Heart left ventricle (tissue), 16 donors: ENCODE results near the gene SOHLH2. TPM values are rescaled to one million over a fixed set of nuclear protein-coding genes. Genes with fewer than 3 reads are reported as not detected.

Experiments used
- ATAC-seq, 4 donors: fragments of 200-7000 bp; cut with Tn5 transposase; one replicate each; pipeline ENCODE4 v1.9.1; 2020 to 2022; ENCODE audit warnings: moderate library complexity in 4 of 4, mild to moderate bottlenecking in 3 of 4, moderate number of reproducible peaks in 1 of 4
- DNase-seq, 5 donors: peaks; one replicate each; pipeline ENCODE4 v3.0.0-alpha.2; 2020
- H3K27ac ChIP-seq, 12 donors: fragments of 200-600 bp; sonication (generic) in 4 of 12; one replicate each; pipeline versions ENCODE4 v1.5.0 to v1.8.0; 2016 to 2022; ENCODE audit warnings: mild to moderate bottlenecking in 2 of 12
- H3K27me3 ChIP-seq, 9 donors: fragments of 200-600 bp; sonication (generic) in 2 of 9; one replicate each; pipeline versions ENCODE4 v1.5.1 to v1.8.0; 2016 to 2022; ENCODE audit warnings: mild to moderate bottlenecking in 3 of 9
- H3K36me3 ChIP-seq, 9 donors: fragments of 200-600 bp; sonication (generic) in 2 of 9; one replicate each; pipeline versions ENCODE4 v1.5.0 to v1.8.0; 2018 to 2022; ENCODE audit warnings: mild to moderate bottlenecking in 2 of 9
- H3K4me1 ChIP-seq, 12 donors: fragments of 200-600 bp; sonication (generic) in 4 of 12; one replicate each; pipeline versions ENCODE4 v1.5.0 to v1.8.0; 2016 to 2022; ENCODE audit warnings: mild to moderate bottlenecking in 3 of 12
- H3K4me3 ChIP-seq, 12 donors: fragments of 200-600 bp; sonication (generic) in 4 of 12; one replicate each; pipeline versions ENCODE4 v1.5.0 to v1.8.0; 2017 to 2022; ENCODE audit warnings: mild to moderate bottlenecking in 9 of 12, moderate library complexity in 4 of 12
- H3K9me3 ChIP-seq, 12 donors: fragments of 200-600 bp; sonication (generic) in 4 of 12; one replicate each; pipeline versions ENCODE4 v1.5.0 to v1.8.0; 2016 to 2022; ENCODE audit warnings: mild to moderate bottlenecking in 1 of 12
- POLR2A ChIP-seq, 2 donors: fragments of 450-650 bp; IDR thresholded peaks; one replicate each; pipeline ENCODE4 v1.6.1; 2017; ENCODE audit warnings: antibody characterized with exemption in 2 of 2, mild to moderate bottlenecking in 2 of 2, moderate library complexity in 2 of 2
- WGBS, 4 donors: extraction: QIAGEN DNeasy Blood & Tissue Kit in 2 of 4; methylation state at CpG; one replicate each; pipeline versions ENCODE4 v1.1.5 to v1.1.7; 2013 to 2018; 5-methylcytosine and 5-hydroxymethylcytosine counted together
- intact Hi-C, 10 donors: fragments of 100-400 bp; cut with DNase I; formaldehyde crosslinking; loops; one replicate each; pipeline versions ENCODE4 v1.11.1 to v1.14.2; 2022
- polyA plus RNA-seq, 2 donors: library from polyadenylated mRNA; stranded (reverse); fragments of 200-250 nt; gene quantifications; one replicate each; pipeline ENCODE4 v1.2.3, GENCODE V29; 2013
- total RNA-seq, 9 donors: library from RNA; depleted of rRNA in 2 of 9; stranded (reverse); fragments of >200 nt in 2 of 9; fragmentation: NEBNext Ultra II Directional in 3 of 9; extraction: Animal tissue kit (Norgen Biotek cat#: 25700) in 3 of 9; gene quantifications; one replicate each; pipeline versions ENCODE4 v1.1.0 to v1.2.4, GENCODE V29; 2016 to 2023
- TF ChIP-seq, protein P1 (sequence below), 12 donors: fragments of 200-600 bp; sonication (generic) in 4 of 12; IDR thresholded peaks; one replicate each; pipeline versions ENCODE4 v1.5.0 to v1.8.0; 2018 to 2022; ENCODE audit warnings: antibody characterized with exemption in 12 of 12, mild to moderate bottlenecking in 5 of 12
- donor health status: ischemic (EF 13 %, LVEDD 7.1; RV severe dilation, severe dysfunction).
- donor health status: healthy with polysubstance abuse.
- donor health status: DM: no; HTN: yes; CAD: no.
- donor health status: DM: no; HTN: no; CAD: no.
- donor health status: ischemic (EF 25% LVEDD 6.9; RV normal size, moderate dysfunction).
- donor health status: ischemic (EF 25% LVEDD 5.7; RV mildly dilated, moderate dysfunction).
- donor health status: healthy.
- donor health status: DM: yes; HTN: yes; CAD: no.
- donor health status: ischemic (EF 35%, LVEDD 5.7; RV mildly dilated, moderate dysfunction).
- donor health status: nonischemic (EF 11% LVEDD 7.7; RV severe dilation, severe dysfunction).
- donor health status: DM: yes; HTN: yes; CAD: no.
- donor health status: PGD.
- donor health status: ischemic (EF 29% LVEDD 5.4; RV normal size, mild dysfunction).
- donor health status: nonischemic (EF 23%, LVEDD 6.1; RV moderate dilation, normal function).

Gene SOHLH2
- total and polyA plus RNA-seq, 11 donors = 0.15 to 2.9 (median 0.68) TPM; not detected in 4

GRCh38 chr13:36259361-36260137, 45.2 kb upstream of the SOHLH2 start:
- no peak overlapping the region for H3K27ac ChIP-seq
- no peaks in the 10 kb centered on the region for H3K36me3 ChIP-seq
- ATAC-seq = no peak
- TF ChIP-seq, protein P1, sequence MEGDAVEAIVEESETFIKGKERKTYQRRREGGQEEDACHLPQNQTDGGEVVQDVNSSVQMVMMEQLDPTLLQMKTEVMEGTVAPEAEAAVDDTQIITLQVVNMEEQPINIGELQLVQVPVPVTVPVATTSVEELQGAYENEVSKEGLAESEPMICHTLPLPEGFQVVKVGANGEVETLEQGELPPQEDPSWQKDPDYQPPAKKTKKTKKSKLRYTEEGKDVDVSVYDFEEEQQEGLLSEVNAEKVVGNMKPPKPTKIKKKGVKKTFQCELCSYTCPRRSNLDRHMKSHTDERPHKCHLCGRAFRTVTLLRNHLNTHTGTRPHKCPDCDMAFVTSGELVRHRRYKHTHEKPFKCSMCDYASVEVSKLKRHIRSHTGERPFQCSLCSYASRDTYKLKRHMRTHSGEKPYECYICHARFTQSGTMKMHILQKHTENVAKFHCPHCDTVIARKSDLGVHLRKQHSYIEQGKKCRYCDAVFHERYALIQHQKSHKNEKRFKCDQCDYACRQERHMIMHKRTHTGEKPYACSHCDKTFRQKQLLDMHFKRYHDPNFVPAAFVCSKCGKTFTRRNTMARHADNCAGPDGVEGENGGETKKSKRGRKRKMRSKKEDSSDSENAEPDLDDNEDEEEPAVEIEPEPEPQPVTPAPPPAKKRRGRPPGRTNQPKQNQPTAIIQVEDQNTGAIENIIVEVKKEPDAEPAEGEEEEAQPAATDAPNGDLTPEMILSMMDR (IDR thresholded peaks at IDR 0.05) = no peak
- no peak for TF ChIP-seq POLR2A (IDR thresholded peaks at IDR 0.05)
- no peaks in the 10 kb centered on the region for H3K9me3 ChIP-seq
- H3K4me3 ChIP-seq = no peak overlapping the region
- no peak for DNase-seq
- H3K27me3 ChIP-seq = no peaks in the 10 kb centered on the region
- 89 to 92% (median 90%) methylated on average over 8 of the region's 8 CpGs for WGBS, 4 donors
- intact Hi-C loops = loop anchor here in 1 of 10 donors (10.0 kb wide), 1 partner anchor 105 kb away; no protein-coding TSS in a partner anchor
- H3K4me1 ChIP-seq = no peaks in the 10 kb centered on the region

DNA sequence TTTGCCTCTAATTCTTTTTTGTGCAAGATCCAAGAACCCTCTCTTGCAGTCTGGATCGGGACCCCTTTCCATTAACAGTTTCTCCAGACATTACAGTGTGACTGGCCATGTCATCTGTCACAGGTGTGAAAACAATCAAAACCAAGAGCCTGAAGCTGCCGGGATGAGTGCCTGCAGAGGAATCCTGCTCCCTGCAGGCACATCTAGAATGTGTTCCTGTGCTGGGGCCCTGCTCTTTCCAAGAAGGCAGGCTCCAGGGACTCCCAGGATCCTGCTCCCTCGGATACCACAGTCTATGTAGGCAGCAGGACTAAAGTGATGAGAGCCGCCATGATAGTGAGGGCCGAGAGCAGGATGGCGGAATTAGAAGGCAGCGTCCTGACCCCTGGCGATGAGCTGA, 44.5 kb upstream of the SOHLH2 start:
- no peaks in the 10 kb centered on the region for H3K27me3 ChIP-seq
- no peak overlapping the region for H3K27ac ChIP-seq
- H3K4me3 ChIP-seq = no peak overlapping the region
- H3K4me1 ChIP-seq = no peaks in the 10 kb centered on the region
- TF ChIP-seq, protein P1 (IDR thresholded peaks at IDR 0.05) = no peak
- TF ChIP-seq POLR2A (IDR thresholded peaks at IDR 0.05) = no peak
- intact Hi-C loops = no loop called here
- DNase-seq = no peak
- peak in 1 of 4 donors; percentile 7 for ATAC-seq
- no peaks in the 10 kb centered on the region for H3K9me3 ChIP-seq
- H3K36me3 ChIP-seq = no peaks in the 10 kb centered on the region
- WGBS, 4 donors = 65 to 75% (median 70%) methylated on average over 8 of the region's 8 CpGs

DNA sequence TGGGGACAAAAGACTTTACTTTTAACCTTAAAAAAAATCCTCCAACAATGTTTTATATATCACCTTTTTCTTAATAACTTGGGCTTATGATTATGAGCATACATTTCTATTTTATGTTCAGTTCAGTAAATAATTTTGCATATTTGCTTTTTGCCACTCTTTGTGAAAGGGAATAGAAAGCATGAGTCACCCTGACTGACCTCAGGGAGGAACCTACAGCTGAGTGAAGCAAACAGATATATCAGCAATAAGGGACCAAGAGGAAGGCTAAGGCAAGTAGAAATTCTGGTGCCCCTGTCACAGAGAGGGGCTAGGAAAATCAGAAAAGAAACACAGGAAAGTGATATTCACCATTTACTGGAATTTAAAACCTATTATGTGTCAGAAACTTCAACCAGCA, 37.2 kb upstream of the SOHLH2 start:
- Histone ChIP-seq H3K36me3 (no peaks in the 10 kb centered on the region), H3K4me1 (no peaks in the 10 kb centered on the region), H3K4me3 (no peak overlapping the region), H3K27me3 (no peaks in the 10 kb centered on the region), H3K9me3 (peaks cover 0 to 12% (median 0%) of the 10 kb centered on the region in 12 donors), H3K27ac (no peak overlapping the region)
- TF ChIP-seq, protein P1 (IDR thresholded peaks at IDR 0.05) = no peak
- TF ChIP-seq POLR2A (IDR thresholded peaks at IDR 0.05) = no peak
- DNase-seq = no peak
- no peak for ATAC-seq
- intact Hi-C loops = no loop called here

DNA sequence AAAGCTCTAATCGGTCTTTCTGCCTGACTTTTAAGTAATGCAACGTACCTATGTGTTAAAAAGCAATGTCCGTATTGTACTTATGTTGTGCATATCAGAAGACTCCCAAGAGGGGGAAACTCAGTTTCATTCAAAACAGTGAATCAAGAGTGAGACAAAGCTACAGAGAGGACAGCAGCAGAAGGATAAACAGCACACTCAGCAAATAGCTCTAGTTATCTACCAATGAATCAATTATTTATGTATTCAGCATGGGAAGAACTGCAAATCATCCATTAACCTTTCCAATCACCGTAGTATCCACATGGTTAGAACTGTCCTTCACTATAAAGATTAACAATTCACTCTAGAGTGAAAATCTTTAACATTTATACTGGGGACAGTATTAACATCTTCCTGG, 36.7 kb upstream of the SOHLH2 start:
- Histone ChIP-seq H3K27me3 (no peaks in the 10 kb centered on the region), H3K27ac (no peak overlapping the region), H3K4me1 (no peaks in the 10 kb centered on the region), H3K9me3 (peaks cover 0 to 17% (median 0%) of the 10 kb centered on the region in 12 donors), H3K4me3 (no peak overlapping the region), H3K36me3 (no peaks in the 10 kb centered on the region)
- 85 to 88% (median 87%) methylated on average over 4 of the region's 4 CpGs for WGBS, 4 donors
- no peak for DNase-seq
- intact Hi-C loops = no loop called here
- ATAC-seq = no peak
- TF ChIP-seq POLR2A (IDR thresholded peaks at IDR 0.05) = no peak
- TF ChIP-seq, protein P1 (IDR thresholded peaks at IDR 0.05) = no peak
